Transverse colon (tissue), 3 donors: ENCODE results near the gene ME3.

Experiments used
- POLR2A ChIP-seq: fragments of 450-650 bp; IDR thresholded peaks from one replicate; pipeline ENCODE4 v1.6.1; 2016; ENCODE audit warnings: antibody characterized with exemption, mild to moderate bottlenecking, moderate library complexity
- TF ChIP-seq, protein P1 (sequence below), 5 experiments: fragments of 200-600 bp in 3 of 5; fragments of 450-650 bp in 2 of 5; sonication (generic) in 3 of 5; IDR thresholded peaks; 1 replicate in 2 of 5; 2 replicates in 3 of 5; pipeline ENCODE4 v1.5.1; 2016 to 2017; ENCODE audit warnings: antibody characterized with exemption in 5 of 5, inconsistent platforms in 3 of 5, mild to moderate bottlenecking in 2 of 5, moderate library complexity in 1 of 5

DNA sequence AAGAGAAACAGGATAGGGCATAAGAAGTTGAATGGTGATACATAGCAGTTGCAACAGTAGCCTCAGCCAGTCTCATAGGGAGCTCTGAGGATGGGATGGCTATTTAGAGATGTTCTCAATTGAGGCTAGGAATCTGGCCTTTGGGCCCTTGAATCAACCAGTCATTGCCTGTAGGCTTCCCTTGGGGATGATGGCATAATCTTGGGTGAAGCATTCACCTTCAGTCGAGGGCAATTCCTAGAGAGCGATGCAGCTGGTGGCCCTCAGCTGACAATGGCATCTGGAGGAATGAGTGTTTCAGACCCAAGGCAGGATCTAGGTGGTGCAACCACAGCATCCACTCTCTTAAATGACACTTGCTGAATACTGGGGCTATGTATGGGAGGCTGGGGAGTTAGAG lies 236.7 kb downstream of the ME3 start:
- TF ChIP-seq, protein P1, sequence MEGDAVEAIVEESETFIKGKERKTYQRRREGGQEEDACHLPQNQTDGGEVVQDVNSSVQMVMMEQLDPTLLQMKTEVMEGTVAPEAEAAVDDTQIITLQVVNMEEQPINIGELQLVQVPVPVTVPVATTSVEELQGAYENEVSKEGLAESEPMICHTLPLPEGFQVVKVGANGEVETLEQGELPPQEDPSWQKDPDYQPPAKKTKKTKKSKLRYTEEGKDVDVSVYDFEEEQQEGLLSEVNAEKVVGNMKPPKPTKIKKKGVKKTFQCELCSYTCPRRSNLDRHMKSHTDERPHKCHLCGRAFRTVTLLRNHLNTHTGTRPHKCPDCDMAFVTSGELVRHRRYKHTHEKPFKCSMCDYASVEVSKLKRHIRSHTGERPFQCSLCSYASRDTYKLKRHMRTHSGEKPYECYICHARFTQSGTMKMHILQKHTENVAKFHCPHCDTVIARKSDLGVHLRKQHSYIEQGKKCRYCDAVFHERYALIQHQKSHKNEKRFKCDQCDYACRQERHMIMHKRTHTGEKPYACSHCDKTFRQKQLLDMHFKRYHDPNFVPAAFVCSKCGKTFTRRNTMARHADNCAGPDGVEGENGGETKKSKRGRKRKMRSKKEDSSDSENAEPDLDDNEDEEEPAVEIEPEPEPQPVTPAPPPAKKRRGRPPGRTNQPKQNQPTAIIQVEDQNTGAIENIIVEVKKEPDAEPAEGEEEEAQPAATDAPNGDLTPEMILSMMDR (IDR thresholded peaks at IDR 0.05) = no peak
- no peak for TF ChIP-seq POLR2A
